ENCODE measurements around the gene ANG. TPM values are rescaled to one million over a fixed set of nuclear protein-coding genes. Genes with fewer than 3 reads are reported as not detected.

Gene ANG
- total RNA-seq, 6 experiments from 2014 or later, result 361 to 1,830 (median 780) TPM

GRCh38 chr14:20683125-20683890, 5.3 kb upstream of the ANG start:
- DNase-seq, result peak in 2 of 3 donors; percentile 49 to 66
- H3K4me1 ChIP-seq, result peaks cover 0 to 28% (median 6%) of the 10 kb centered on the region in 4 donors
- peak; percentile 21 to 28 (median 25) for ATAC-seq

GRCh38 chr14:20683891-20684661, 4.5 kb upstream of the ANG start, which contains the start of gene RNASE4:
RNASE4 (plus strand) TSS chr14:20684560; CDS start chr14:20699372, 14,812 bp downstream.
- ATAC-seq (peak; percentile 37 to 65 (median 51)), DNase-seq (peak; percentile 89 to 93 (median 91))
- TF ChIP-seq POLR2A (IDR thresholded peaks at IDR 0.05), result peak; percentile 80
- no peak for TF ChIP-seq CTCF (IDR thresholded peaks at IDR 0.05)
- H3K27me3 ChIP-seq, result no peaks in the 10 kb centered on the region
- intact Hi-C loops (cut with DNase I), result loop anchor here (10.0 kb wide), 2 partner anchors 69 to 359 kb away; no protein-coding TSS in a partner anchor
- WGBS (ENCODE audit: insufficient coverage, low coverage, low lambda C conversion rate, missing lambda C conversion rate), result 0% methylated on average over 15 of the region's 42 CpGs
- peak within 1 kb of the TSS; percentile 96 to 100 (median 99) for H3K27ac ChIP-seq
- peaks cover 0 to 31% (median 6%) of the 10 kb centered on the region in 4 donors for H3K4me1 ChIP-seq
- no peaks in the 10 kb centered on the region for H3K36me3 ChIP-seq
- H3K9me3 ChIP-seq, result no peaks in the 10 kb centered on the region
- H3K4me3 ChIP-seq, result peak within 1 kb of the TSS; percentile 71 to 80 (median 71)

More at GRCh38 chr14:20683125-20683890, 5.3 kb upstream of the ANG start:
- Histone ChIP-seq H3K4me3 (peak overlapping the region; percentile 71 to 80 (median 71)), H3K36me3 (no peaks in the 10 kb centered on the region), H3K27me3 (no peaks in the 10 kb centered on the region), H3K9me3 (no peaks in the 10 kb centered on the region), H3K27ac (peak overlapping the region; percentile 96 to 100 (median 99))
- intact Hi-C loops (cut with DNase I), result loop anchor here (10.0 kb wide), 2 partner anchors 69 to 359 kb away; no protein-coding TSS in a partner anchor
- no peak for TF ChIP-seq CTCF (IDR thresholded peaks at IDR 0.05)
- no peak for TF ChIP-seq POLR2A (IDR thresholded peaks at IDR 0.05)
- 0% methylated on average over 36 of the region's 38 CpGs for WGBS (ENCODE audit: insufficient coverage, low coverage, low lambda C conversion rate, missing lambda C conversion rate)

GRCh38 chr14:20684662-20685456, 3.7 kb upstream of the ANG start:
- Histone ChIP-seq H3K4me1 (peaks cover 0 to 38% (median 6%) of the 10 kb centered on the region in 4 donors), H3K4me3 (peak overlapping the region; percentile 71 to 80 (median 71)), H3K27me3 (no peaks in the 10 kb centered on the region), H3K27ac (peak overlapping the region; percentile 96 to 100 (median 99)), H3K9me3 (no peaks in the 10 kb centered on the region), H3K36me3 (no peaks in the 10 kb centered on the region)
- DNase-seq (peak in 2 of 3 donors; percentile 40 to 85), ATAC-seq (peak; percentile 8 to 33 (median 17))
- 5% methylated on average over 22 of the region's 22 CpGs for WGBS (ENCODE audit: insufficient coverage, low coverage, low lambda C conversion rate, missing lambda C conversion rate)
- intact Hi-C loops (cut with DNase I), result loop anchor here (10.0 kb wide), 2 partner anchors 70 to 360 kb away; no protein-coding TSS in a partner anchor
- no peak for TF ChIP-seq CTCF (IDR thresholded peaks at IDR 0.05)
- TF ChIP-seq POLR2A (IDR thresholded peaks at IDR 0.05), result no peak

Data from right lobe of liver (tissue), 6 donors.